H1 (cell line): ENCODE data around the gene SLC6A17. TPM values are rescaled to one million over a fixed set of nuclear protein-coding genes. Genes with fewer than 3 reads are reported as not detected.

Experiments
- HDAC6 ChIP-seq: IDR thresholded peaks from one replicate; pipeline ENCODE4 v1.7.1; 2012; ENCODE audit warnings: low read depth, mild to moderate bottlenecking, inconsistent platforms, low read length, moderate library complexity
- KDM1A ChIP-seq: fragments of 200-600, 300-600 bp; sonication (generic); IDR thresholded peaks from 2 replicates; pipeline ENCODE4 v1.7.1; 2016; ENCODE audit warnings: mild to moderate bottlenecking, low read length, borderline replicate concordance
- SIN3A ChIP-seq, 2 experiments: IDR thresholded peaks in 1 of 2; conservative IDR thresholded peaks in 1 of 2; 2 replicates each; pipeline ENCODE4 v1.6.1; 2011 to 2012; ENCODE audit warnings: low read length in 2 of 2, improper control_type of control experiment in 1 of 2, low read depth in 1 of 2, mild to moderate bottlenecking in 1 of 2
- polyA plus RNA-seq, 7 experiments: library from polyadenylated mRNA; depleted of rRNA in 3 of 7; stranded (reverse) in 5 of 7; unstranded in 2 of 7; fragments of >200 nt in 5 of 7; fragments of 200-250 nt in 2 of 7; gene quantifications; 1 replicate in 5 of 7; 2 replicates in 1 of 7; 4 replicates in 1 of 7; pipeline versions ENCODE4 v1.2.1 to v1.2.3, GENCODE V29; 2011 to 2013; ENCODE audit warnings: missing spikeins in 2 of 7, mixed read lengths in 2 of 7
- total RNA-seq: library from RNA; stranded (reverse); fragmentation: NEBNext Ultra II Directional; extraction: Animal tissue kit (Norgen Biotek cat#: 25700); gene quantifications from 2 replicates; pipeline ENCODE4 v1.2.1, GENCODE V29; 2021

Gene SLC6A17
- total and polyA plus RNA-seq, 2 of the 8 experiments (the other 6 are each of a cell fraction or from before 2014, with no cell fraction given), result 0.15 to 0.28 TPM

GRCh38 chr1:110135666-110136065 lies 14.6 kb upstream of the SLC6A17 start (continued):
- TF ChIP-seq HDAC6 (no peak), KDM1A (no peak), SIN3A (conservative IDR thresholded peaks at IDR 0.05 in 1 of 2, IDR thresholded peaks at IDR 0.05 in 1 of 2; ENCODE audit: low read depth in 1 of 2, low read length in 2 of 2) (no peak)
